Hepatocyte (in vitro differentiated cells): Measurements from ENCODE around the gene TMEM222. TPM values are rescaled to one million over a fixed set of nuclear protein-coding genes. Genes with fewer than 3 reads are reported as not detected.
A peak's percentile ranks its signal among the peaks of the same experiment; 100 is the strongest.

Experiments
- DNase-seq: peaks from one replicate; pipeline ENCODE4 v3.0.0-alpha.2; 2016; ENCODE audit warnings: low spot score
- H2AFZ ChIP-seq: fragments of 200-600 bp; sonication (generic); 2 replicates; pipeline ENCODE4 v1.6.0; 2016; ENCODE audit warnings: antibody characterized with exemption, mild to moderate bottlenecking
- H3K27ac ChIP-seq: fragments of 200-600 bp; sonication (generic); 2 replicates; pipeline ENCODE4 v1.5.1; 2016; ENCODE audit warnings: mild to moderate bottlenecking
- H3K27me3 ChIP-seq: fragments of 200-600 bp; sonication (generic); 2 replicates; pipeline ENCODE4 v1.6.1; 2016
- H3K36me3 ChIP-seq: fragments of 200-600 bp; sonication (generic); replicated peaks from 2 replicates; pipeline ENCODE4 v1.5.1; 2016; ENCODE audit warnings: low read depth; ENCODE audit not compliant: insufficient read depth
- H3K4me1 ChIP-seq: fragments of 200-600 bp; sonication (generic); 2 replicates; pipeline ENCODE4 v1.5.1; 2016; ENCODE audit warnings: mild to moderate bottlenecking, moderate library complexity; ENCODE audit not compliant: insufficient read depth
- H3K4me2 ChIP-seq: fragments of 200-600 bp; sonication (generic); 2 replicates; pipeline ENCODE4 v1.6.0; 2016
- H3K4me3 ChIP-seq: fragments of 200-600 bp; sonication (generic); 2 replicates; pipeline ENCODE4 v1.5.1; 2016; ENCODE audit warnings: mild to moderate bottlenecking
- H3K79me2 ChIP-seq: fragments of 200-600 bp; sonication (generic); 2 replicates; pipeline ENCODE4 v1.6.0; 2017; ENCODE audit warnings: mild to moderate bottlenecking
- H3K9me2 ChIP-seq: fragments of 200-600 bp; sonication (generic); replicated peaks from 2 replicates; pipeline ENCODE4 v1.6.0; 2017; ENCODE audit warnings: mild to moderate bottlenecking; ENCODE audit not compliant: insufficient read depth
- H3K9me3 ChIP-seq: fragments of 200-600 bp; sonication (generic); 2 replicates; pipeline ENCODE4 v1.5.1; 2016; ENCODE audit warnings: low read depth, mild to moderate bottlenecking
- H4K20me1 ChIP-seq: fragments of 200-600 bp; sonication (generic); 2 replicates; pipeline ENCODE4 v1.6.0; 2016; ENCODE audit warnings: mild to moderate bottlenecking; ENCODE audit not compliant: insufficient read depth, poor library complexity, severe bottlenecking
- EZH2 ChIP-seq: fragments of 200-600 bp; sonication (generic); IDR thresholded peaks from 2 replicates; pipeline ENCODE4 v1.6.1; 2016; ENCODE audit warnings: antibody characterized with exemption, mild to moderate bottlenecking, borderline replicate concordance
- EZH2phosphoT487 ChIP-seq: fragments of 200-600 bp; sonication (generic); IDR thresholded peaks from one replicate; pipeline ENCODE4 v1.6.1; 2018; ENCODE audit warnings: antibody characterized with exemption, mild to moderate bottlenecking, low read depth, moderate library complexity; ENCODE audit not compliant: unreplicated experiment, severe bottlenecking
- WGBS: methylation state at CpG from one replicate; pipeline ENCODE4 v1.1.6; 2016; ENCODE audit warnings: low lambda C conversion rate; ENCODE audit errors: missing lambda C conversion rate; 5-methylcytosine and 5-hydroxymethylcytosine counted together
- polyA plus RNA-seq: library from polyadenylated mRNA; unstranded; fragments of >200 nt; fragmentation: Nextera tagmentation; extraction: Ambion mirVana; gene quantifications from 2 replicates; pipeline ENCODE4 v1.2.1, GENCODE V29; 2016
- total RNA-seq: library from RNA; depleted of rRNA; stranded (reverse); fragments of >200 nt; gene quantifications from 2 replicates; pipeline ENCODE4 v1.2.3, GENCODE V29; 2014
- TF ChIP-seq, protein P1 (sequence below): fragments of 200-600 bp; sonication (generic); IDR thresholded peaks from 2 replicates; pipeline ENCODE4 v1.5.1; 2016; ENCODE audit warnings: antibody characterized with exemption, mild to moderate bottlenecking; ENCODE audit not compliant: poor library complexity

TMEM222 gene
- total and polyA plus RNA-seq, 2 experiments from 2014 or later: 29.7 to 55.3 TPM

DNA sequence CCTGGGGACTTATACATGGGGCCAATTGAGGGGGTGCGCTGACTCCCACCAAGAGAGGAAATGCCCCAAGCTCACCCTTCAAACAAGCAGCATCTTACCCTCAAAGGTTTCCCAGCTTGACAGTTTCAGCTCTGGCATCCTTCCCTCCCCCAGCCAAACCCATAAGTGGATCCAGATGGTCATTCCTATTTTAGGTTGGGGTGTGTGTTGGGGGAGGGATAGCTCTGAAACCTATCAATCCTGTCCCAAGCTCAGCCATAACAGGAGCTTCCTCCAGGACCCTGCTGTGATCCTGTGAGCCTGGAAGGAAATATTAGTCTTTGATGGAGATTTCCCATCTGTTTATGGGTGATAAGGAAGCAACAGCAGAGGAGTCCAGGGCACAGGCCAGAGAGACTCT lies 3.4 kb upstream of the TMEM222 start:
- no peak for TF ChIP-seq EZH2
- Histone ChIP-seq H3K9me2 (no peaks in the 10 kb centered on the region), H3K27me3 (no peaks in the 10 kb centered on the region), H3K9me3 (no peaks in the 10 kb centered on the region), H3K4me3 (no peak overlapping the region), H3K4me1 (peaks cover 7% of the 10 kb centered on the region), H3K4me2 (no peak overlapping the region), H2AFZ (no peak overlapping the region), H4K20me1 (no peaks in the 10 kb centered on the region), H3K27ac (peak overlapping the region; percentile 77), H3K36me3 (no peaks in the 10 kb centered on the region), H3K79me2 (peaks cover 13% of the 10 kb centered on the region)
- no peak for DNase-seq
- 60% methylated on average over 1 of the region's 1 CpG for WGBS

DNA sequence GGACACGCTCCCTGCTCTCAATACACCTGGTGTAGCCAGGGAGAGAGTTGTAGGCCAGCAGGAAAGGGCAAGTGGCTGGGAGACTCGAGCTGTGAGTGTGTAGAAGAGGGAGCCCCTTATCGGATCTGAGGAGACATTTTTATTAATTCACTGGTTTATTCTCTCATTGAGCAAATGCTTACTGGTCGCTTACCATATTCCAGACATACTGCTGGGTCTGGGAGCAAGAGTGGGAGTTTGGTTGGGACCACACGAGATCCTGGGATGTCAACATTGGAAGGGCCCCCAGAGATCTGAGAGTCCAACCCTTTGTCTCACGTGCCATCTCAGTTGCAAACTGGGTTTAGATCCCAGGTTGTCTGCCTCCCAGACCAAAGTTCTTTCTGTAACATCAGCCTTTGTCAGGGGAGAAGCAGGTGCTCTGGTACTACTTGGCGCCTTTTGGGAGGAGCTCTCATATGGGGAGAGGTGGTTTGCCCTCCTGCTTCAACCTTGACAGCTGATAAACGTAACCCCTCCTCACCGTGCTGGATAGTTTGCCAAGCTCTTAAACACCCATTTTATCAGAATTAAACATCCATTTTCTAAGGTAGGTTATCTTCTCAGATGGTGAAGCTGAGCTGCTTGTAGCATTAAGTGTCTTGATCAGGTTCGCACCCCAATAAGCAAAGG lies 742 bp downstream of the TMEM222 start:
- Histone ChIP-seq H3K36me3 (no peaks in the 10 kb centered on the region), H3K27me3 (no peaks in the 10 kb centered on the region), H3K9me2 (no peaks in the 10 kb centered on the region), H4K20me1 (peaks cover 15% of the 10 kb centered on the region), H3K79me2 (peaks cover 54% of the 10 kb centered on the region), H3K4me3 (peak overlapping the region; percentile 69), H2AFZ (peak overlapping the region; percentile 78), H3K9me3 (no peaks in the 10 kb centered on the region), H3K27ac (peak overlapping the region; percentile 95), H3K4me2 (peak overlapping the region; percentile 81), H3K4me1 (peaks cover 11% of the 10 kb centered on the region)
- 14% methylated on average over 10 of the region's 10 CpGs for WGBS
- TF ChIP-seq EZH2: no peak
- TF ChIP-seq, protein P1, sequence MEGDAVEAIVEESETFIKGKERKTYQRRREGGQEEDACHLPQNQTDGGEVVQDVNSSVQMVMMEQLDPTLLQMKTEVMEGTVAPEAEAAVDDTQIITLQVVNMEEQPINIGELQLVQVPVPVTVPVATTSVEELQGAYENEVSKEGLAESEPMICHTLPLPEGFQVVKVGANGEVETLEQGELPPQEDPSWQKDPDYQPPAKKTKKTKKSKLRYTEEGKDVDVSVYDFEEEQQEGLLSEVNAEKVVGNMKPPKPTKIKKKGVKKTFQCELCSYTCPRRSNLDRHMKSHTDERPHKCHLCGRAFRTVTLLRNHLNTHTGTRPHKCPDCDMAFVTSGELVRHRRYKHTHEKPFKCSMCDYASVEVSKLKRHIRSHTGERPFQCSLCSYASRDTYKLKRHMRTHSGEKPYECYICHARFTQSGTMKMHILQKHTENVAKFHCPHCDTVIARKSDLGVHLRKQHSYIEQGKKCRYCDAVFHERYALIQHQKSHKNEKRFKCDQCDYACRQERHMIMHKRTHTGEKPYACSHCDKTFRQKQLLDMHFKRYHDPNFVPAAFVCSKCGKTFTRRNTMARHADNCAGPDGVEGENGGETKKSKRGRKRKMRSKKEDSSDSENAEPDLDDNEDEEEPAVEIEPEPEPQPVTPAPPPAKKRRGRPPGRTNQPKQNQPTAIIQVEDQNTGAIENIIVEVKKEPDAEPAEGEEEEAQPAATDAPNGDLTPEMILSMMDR: no peak
- no peak for TF ChIP-seq EZH2phosphoT487
- no peak for DNase-seq

DNA sequence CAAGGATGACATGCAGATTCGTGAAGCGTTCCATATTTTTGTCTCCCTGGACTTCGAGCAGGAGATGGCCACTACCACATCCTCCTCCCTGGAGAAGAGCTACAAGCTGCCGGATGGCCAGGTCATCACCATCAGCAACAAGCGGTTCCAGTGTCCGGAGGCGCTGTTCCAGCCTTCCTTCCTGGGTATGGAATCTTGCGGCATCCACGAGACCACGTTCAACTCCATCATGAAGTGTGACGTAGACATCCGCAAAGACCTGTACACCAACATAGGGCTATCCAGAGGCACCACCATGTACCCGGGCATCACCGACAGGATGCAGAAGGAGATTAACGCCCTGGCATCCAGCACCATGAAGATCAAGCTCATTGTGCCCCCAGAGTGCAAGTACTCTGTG lies 3.3 kb downstream of the TMEM222 start:
- 97% methylated on average over 15 of the region's 15 CpGs for WGBS
- no peak overlapping the region for H3K4me2 ChIP-seq
- H3K79me2 ChIP-seq: peaks cover 80% of the 10 kb centered on the region
- H3K4me1 ChIP-seq: peaks cover 11% of the 10 kb centered on the region
- H2AFZ ChIP-seq: no peak overlapping the region
- H4K20me1 ChIP-seq: peaks cover 28% of the 10 kb centered on the region
- no peak overlapping the region for H3K4me3 ChIP-seq
- DNase-seq: no peak
- H3K36me3 ChIP-seq: no peaks in the 10 kb centered on the region
- H3K27ac ChIP-seq: no peak overlapping the region
- H3K9me2 ChIP-seq: no peaks in the 10 kb centered on the region
- TF ChIP-seq, protein P1: no peak
- TF ChIP-seq EZH2 (no peak), EZH2phosphoT487 (no peak)
- no peaks in the 10 kb centered on the region for H3K9me3 ChIP-seq
- H3K27me3 ChIP-seq: no peaks in the 10 kb centered on the region

DNA sequence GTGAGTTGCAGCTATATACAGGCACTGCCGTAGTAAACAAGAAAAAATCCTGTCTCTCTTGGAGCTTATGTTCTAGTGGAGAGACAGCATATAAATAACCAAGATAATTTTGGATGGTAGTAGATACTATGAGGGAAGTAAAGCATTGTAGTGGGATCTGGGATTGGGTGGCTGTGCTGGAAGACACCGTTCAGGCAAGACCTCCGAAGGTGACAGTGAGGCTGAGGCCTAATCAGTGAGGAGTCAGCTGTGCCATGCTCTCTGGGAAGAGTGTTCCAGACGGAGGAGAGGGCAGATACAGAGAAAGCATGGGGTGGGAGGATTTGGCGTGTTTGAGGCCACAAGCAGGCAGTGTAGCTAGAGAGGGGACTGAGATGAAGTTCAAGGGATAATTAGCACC lies 6.0 kb downstream of the TMEM222 start:
- H3K79me2 ChIP-seq: peaks cover 75% of the 10 kb centered on the region
- no peaks in the 10 kb centered on the region for H3K36me3 ChIP-seq
- no peak overlapping the region for H3K4me3 ChIP-seq
- TF ChIP-seq, protein P1: no peak
- TF ChIP-seq EZH2 (no peak), EZH2phosphoT487 (no peak)
- H3K27ac ChIP-seq: no peak overlapping the region
- no peak overlapping the region for H2AFZ ChIP-seq
- no peak for DNase-seq
- H3K4me2 ChIP-seq: no peak overlapping the region
- H3K9me3 ChIP-seq: no peaks in the 10 kb centered on the region
- H3K27me3 ChIP-seq: no peaks in the 10 kb centered on the region
- H4K20me1 ChIP-seq: peaks cover 28% of the 10 kb centered on the region
- H3K4me1 ChIP-seq: peaks cover 10% of the 10 kb centered on the region
- WGBS: 93% methylated on average over 5 of the region's 5 CpGs
- H3K9me2 ChIP-seq: no peaks in the 10 kb centered on the region
